Stimulated activated CD4-positive, alpha-beta T cell treated with anti-CD3 and anti-CD28 coated beads, Interleukin-4, amount 100 ng/mL, for 4 hours (primary cell): ENCODE measurements around the gene OR7G1.

Experiments used
- DNase-seq, 2 experiments: peaks; one replicate each; pipeline ENCODE4 v3.0.0-alpha.2; 2020

Gene OR7G1

GRCh38 chr19:9115307-9115813, at the start of gene OR7G1:
TSS of gene OR7G1 (minus strand) at chr19:9115763. CDS start at chr19:9115763, 0 bp downstream.
- no peak for DNase-seq

DNA sequence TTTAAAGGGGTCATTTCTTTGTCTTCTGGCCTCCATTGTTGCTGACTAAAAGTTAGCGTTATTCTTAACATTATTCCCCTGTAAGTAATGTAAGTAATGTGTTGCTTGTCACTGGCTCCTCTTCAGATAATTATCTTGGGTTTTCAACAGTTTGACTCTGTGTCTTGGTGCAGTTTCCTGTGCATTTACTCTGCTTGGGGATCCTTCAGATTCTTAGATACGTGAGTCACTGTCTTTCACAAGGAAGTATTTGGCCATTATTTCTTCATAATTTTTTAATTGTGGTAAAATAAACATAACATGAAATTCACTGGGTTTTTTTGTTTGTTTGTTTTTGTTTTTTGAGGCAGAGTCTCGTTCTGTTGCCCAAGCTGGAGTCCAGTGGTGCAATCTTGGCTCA, 49.7 kb upstream of the OR7G1 start:
- no peak for DNase-seq

GRCh38 chr19:9161427-9161826, 45.9 kb upstream of the OR7G1 start:
- DNase-seq: no peak

- no peak for DNase-seq
These were observed 44.3 kb upstream of the OR7G1 start for GRCh38 chr19:9159891-9160290.

DNA sequence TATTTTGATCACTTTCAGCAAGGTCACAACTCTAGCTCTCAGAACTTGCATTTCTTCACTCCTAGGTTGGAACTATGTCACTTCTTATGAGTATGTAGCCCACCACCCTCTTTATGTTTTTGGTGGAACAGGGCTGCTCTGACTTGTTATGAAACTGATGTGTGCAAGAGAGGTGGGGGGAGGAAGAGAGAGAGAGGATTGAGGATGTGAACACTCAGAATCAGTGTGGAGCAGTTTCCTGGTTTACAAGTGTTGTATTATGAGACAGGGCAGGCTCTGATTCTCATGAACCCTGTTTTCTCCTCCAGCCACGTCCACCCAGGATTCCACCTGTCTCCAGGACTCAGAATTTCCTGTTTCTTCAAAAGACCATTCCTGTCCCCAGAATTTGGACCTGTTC, 40.7 kb upstream of the OR7G1 start:
- no peak for DNase-seq

- no peak for DNase-seq
These were observed 40.0 kb upstream of the OR7G1 start for GRCh38 chr19:9155591-9155990.

GRCh38 chr19:9151367-9151766, 35.8 kb upstream of the OR7G1 start:
- no peak for DNase-seq

- DNase-seq: no peak
These were observed 35.1 kb upstream of the OR7G1 start for GRCh38 chr19:9150650-9151049.

GRCh38 chr19:9149997-9150396, 34.4 kb upstream of the OR7G1 start:
- DNase-seq: no peak

GRCh38 chr19:9148697-9149096, 33.1 kb upstream of the OR7G1 start:
- DNase-seq: no peak

GRCh38 chr19:9146882-9147281, 31.3 kb upstream of the OR7G1 start:
- no peak for DNase-seq

DNA sequence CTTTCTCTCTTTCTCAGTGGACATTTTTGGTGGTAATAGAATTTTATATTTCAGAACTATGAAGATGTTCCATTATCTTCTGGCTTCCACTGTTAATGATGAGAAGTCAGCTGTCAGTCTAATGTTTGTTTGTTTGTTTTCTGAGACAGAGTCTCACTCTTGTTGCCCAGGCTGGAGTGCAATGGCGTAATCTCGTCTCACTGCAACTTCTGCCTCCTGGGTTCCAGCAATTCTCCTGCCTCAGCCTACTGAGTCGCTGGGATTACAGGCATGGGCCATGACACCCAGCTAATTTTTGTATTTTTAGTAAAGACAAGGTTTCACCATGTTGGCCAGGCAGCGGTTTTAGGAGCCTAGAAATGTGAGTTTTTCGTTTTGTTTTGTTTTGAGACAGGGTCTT, 29.4 kb upstream of the OR7G1 start:
- no peak for DNase-seq

- peak; percentile 81 to 90 for DNase-seq
These were observed 24.8 kb upstream of the OR7G1 start, which contains the start of gene ZNF317 for GRCh38 chr19:9140159-9140874. TSS of gene ZNF317 (plus strand) at chr19:9140397. CDS start at chr19:9156017, 15,620 bp downstream.

DNA sequence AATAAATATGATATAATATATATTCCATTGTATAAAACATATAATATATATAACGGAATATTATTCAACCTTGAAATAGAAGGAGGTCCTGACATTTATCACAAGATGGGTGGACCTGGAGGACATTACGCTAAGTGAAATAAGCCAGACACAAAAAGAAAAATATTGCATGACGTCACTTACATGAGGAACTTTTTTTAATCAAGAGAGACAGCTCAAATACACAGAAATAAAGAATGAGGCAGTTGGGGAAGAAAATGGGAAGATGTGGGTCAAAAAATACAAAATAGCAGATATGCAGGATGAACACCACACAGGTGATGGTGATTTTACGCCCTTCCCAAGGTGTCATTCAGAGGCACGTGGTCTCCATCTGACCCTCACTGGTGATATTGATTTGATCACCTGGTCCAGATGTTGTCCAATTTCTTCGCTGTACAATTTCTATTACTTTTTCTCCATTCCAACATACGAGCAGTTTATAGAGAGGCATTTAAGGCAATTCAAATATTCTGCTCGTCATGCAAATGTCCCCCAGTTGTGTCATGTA, 24.1 kb upstream of the OR7G1 start:
- no peak for DNase-seq

DNA sequence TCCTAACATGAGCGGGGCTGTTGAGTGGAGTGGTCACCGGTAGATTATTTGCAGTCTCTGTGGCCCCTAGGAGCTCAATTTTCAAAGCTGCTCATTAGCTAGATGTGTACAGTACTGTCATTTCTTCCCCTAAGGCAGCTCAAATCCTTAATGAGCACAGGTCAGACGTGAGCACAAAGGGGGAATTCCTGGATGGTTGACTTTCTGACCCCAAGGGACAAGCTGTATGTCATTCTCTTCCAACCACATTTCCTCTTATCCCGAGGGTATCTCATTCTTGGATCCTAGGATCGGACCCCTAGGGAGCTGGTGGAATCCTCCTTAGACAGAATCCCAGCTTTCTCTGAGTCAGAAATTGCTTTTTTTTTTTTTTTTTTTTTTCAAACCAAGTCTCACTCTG, 16.9 kb upstream of the OR7G1 start:
- DNase-seq: no peak

DNA sequence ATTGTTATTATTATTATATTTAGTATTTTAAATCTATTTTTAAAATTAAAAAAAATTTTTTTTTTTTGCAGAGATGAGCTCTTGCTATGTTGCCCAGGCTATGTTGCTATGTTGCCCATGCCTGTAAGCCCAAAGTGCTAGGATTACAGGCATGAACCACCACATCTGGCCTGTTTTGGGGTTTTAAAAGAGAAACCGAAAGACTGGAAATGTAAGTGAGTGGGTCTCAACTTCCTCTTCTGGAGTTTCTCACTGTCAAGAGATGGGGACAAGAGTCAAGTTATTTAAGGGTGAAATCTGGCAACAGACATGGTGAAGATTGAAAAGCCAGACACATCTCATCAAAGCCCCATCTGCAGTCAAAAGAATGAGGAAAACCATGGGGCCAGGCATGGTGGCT, 15.4 kb upstream of the OR7G1 start:
- DNase-seq: no peak

DNA sequence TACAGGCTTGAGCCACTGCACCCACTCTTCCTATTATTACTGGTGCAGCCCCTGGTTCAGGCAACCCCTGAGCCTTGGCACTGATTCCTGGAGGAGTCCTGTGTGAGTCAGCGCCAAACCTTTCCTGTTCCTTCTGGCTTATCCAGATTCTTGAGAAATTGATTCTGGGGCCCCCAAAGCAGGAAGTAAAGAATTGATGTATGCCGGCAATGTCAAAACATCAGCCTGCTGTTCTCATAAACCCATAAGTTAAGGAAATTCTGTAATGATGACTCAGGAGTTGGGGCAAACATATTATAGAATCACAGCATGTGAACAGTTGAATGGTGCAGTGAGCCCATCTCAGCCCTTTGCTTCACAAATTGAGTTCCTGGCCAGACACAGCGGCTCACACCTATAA, 12.6 kb upstream of the OR7G1 start:
- DNase-seq: no peak

- DNase-seq: no peak
These were observed 11.4 kb upstream of the OR7G1 start, which contains the start of gene OR7G3 for GRCh38 chr19:9126900-9127405. TSS of gene OR7G3 (minus strand) at chr19:9126950. CDS start at chr19:9126950, 0 bp downstream.

DNA sequence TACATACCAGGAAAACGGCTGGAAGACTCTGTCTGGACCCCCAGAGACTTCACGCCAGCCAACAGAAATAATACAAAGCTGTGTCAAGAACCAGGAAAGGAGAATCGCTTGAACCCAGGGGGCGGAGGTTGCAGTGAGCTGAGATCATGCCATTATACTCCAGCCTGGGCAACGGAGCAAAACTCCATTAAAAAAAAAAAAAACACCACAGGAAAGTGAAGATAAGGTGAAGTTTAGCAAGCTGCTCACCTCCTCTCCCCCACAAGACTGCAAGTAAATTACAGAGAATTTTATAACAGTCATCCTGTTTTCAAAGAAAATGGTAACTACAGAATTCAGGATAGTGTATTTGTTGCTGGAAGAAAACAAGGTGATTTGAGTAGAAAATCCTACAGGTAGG, 984 bp upstream of the OR7G1 start:
- no peak for DNase-seq

GRCh38 chr19:9109959-9110358, 5.6 kb downstream of the OR7G1 start:
- DNase-seq: no peak

GRCh38 chr19:9107375-9107774, 8.2 kb downstream of the OR7G1 start, which contains the start of gene OR7G2:
TSS of gene OR7G2 (minus strand) at chr19:9107475. CDS start at chr19:9103243, 4,232 bp downstream.
- DNase-seq: no peak

- no peak for DNase-seq
These were observed 28.8 kb downstream of the OR7G1 start, which contains the start of gene OR1M1 for GRCh38 chr19:9086761-9087160. TSS of gene OR1M1 (plus strand) at chr19:9087061. CDS start at chr19:9093245, 6,184 bp downstream.

- DNase-seq: no peak
These were observed 36.9 kb downstream of the OR7G1 start for GRCh38 chr19:9078651-9079050.

- DNase-seq: no peak
These were observed 38.7 kb downstream of the OR7G1 start for GRCh38 chr19:9076901-9077300.
